Brain microvascular endothelial cell (primary cell): ENCODE measurements around the gene TIGAR.

Experiments
- DNase-seq: peaks from one replicate; pipeline ENCODE4 v3.0.0-alpha.2; 2020
- H3K27ac ChIP-seq: fragments of 250-450 bp; sonication (Bioruptor Pico); 2 replicates; pipeline ENCODE4 v1.5.1; 2020; ENCODE audit warnings: mild to moderate bottlenecking, moderate library complexity
- H3K27me3 ChIP-seq: fragments of 250-450 bp; sonication (Bioruptor Pico); replicated peaks from 2 replicates; pipeline ENCODE4 v1.5.1; 2020; ENCODE audit warnings: mild to moderate bottlenecking
- H3K36me3 ChIP-seq: fragments of 250-450 bp; sonication (Bioruptor Pico); replicated peaks from 2 replicates; pipeline ENCODE4 v1.5.1; 2020; ENCODE audit warnings: mild to moderate bottlenecking
- H3K4me3 ChIP-seq: 2 replicates; pipeline ENCODE4 v1.5.1; 2011; ENCODE audit warnings: low read depth, mild to moderate bottlenecking, control low read depth, low read length, moderate library complexity
- CTCF ChIP-seq: IDR thresholded peaks from 2 replicates; pipeline ENCODE4 v1.5.1; 2011; ENCODE audit warnings: low read depth, mild to moderate bottlenecking, moderate library complexity, low read length, control low read depth, inconsistent platforms; ENCODE audit errors: missing control alignments
- in situ Hi-C: cut with HindIII; loops from 2 replicates; pipeline ENCODE4 v1.10.0; 2017; ENCODE audit warnings: low sequenced_read_pairs, low pct_ligation_motif_present

Gene TIGAR

GRCh38 chr12:4331221-4331620 lies 10.2 kb downstream of the TIGAR start:
- Histone ChIP-seq H3K27me3 (no peaks in the 10 kb centered on the region), H3K36me3 (peaks cover 5% of the 10 kb centered on the region), H3K4me3 (no peak overlapping the region), H3K27ac (no peak overlapping the region)
- TF ChIP-seq CTCF = no peak
- in situ Hi-C loops = no loop called here
- DNase-seq = no peak

GRCh38 chr12:4331842-4332241 lies 10.8 kb downstream of the TIGAR start:
- Histone ChIP-seq H3K4me3 (no peak overlapping the region), H3K36me3 (peaks cover 6% of the 10 kb centered on the region), H3K27me3 (no peaks in the 10 kb centered on the region), H3K27ac (no peak overlapping the region)
- in situ Hi-C loops = no loop called here
- no peak for TF ChIP-seq CTCF
- no peak for DNase-seq

GRCh38 chr12:4346931-4347330 lies 25.9 kb downstream of the TIGAR start:
- DNase-seq = no peak
- TF ChIP-seq CTCF = no peak
- Histone ChIP-seq H3K27me3 (no peaks in the 10 kb centered on the region), H3K27ac (no peak overlapping the region), H3K36me3 (peaks cover 11% of the 10 kb centered on the region), H3K4me3 (no peak overlapping the region)
- in situ Hi-C loops = no loop called here

GRCh38 chr12:4353785-4354208 lies 32.8 kb downstream of the TIGAR start:
- Histone ChIP-seq H3K27ac (no peak overlapping the region), H3K4me3 (no peak overlapping the region), H3K27me3 (no peaks in the 10 kb centered on the region), H3K36me3 (peaks cover 30% of the 10 kb centered on the region)
- in situ Hi-C loops = no loop called here
- TF ChIP-seq CTCF = peak; percentile 54
- no peak for DNase-seq

GRCh38 chr12:4355156-4356040 lies 34.4 kb downstream of the TIGAR start:
- in situ Hi-C loops = no loop called here
- Histone ChIP-seq H3K27ac (no peak overlapping the region), H3K36me3 (peaks cover 23% of the 10 kb centered on the region), H3K27me3 (no peaks in the 10 kb centered on the region), H3K4me3 (no peak overlapping the region)
- DNase-seq = no peak
- TF ChIP-seq CTCF = no peak

- DNase-seq = peak; percentile 42
- peaks cover 23% of the 10 kb centered on the region for H3K36me3 ChIP-seq
- H3K27ac ChIP-seq = no peak overlapping the region
- peak; percentile 69 for TF ChIP-seq CTCF
- H3K4me3 ChIP-seq = no peak overlapping the region
- in situ Hi-C loops = no loop called here
- H3K27me3 ChIP-seq = no peaks in the 10 kb centered on the region
Observed at GRCh38 chr12:4356041-4356327, 35.0 kb downstream of the TIGAR start.
